ENCODE results near the gene SLCO3A1. TPM values are rescaled to one million over a fixed set of nuclear protein-coding genes. Genes with fewer than 3 reads are reported as not detected.
A peak's percentile ranks its signal among the peaks of the same experiment; 100 is the strongest.

The SLCO3A1 gene
- total RNA-seq, 1 donor = 5.4 TPM

DNA sequence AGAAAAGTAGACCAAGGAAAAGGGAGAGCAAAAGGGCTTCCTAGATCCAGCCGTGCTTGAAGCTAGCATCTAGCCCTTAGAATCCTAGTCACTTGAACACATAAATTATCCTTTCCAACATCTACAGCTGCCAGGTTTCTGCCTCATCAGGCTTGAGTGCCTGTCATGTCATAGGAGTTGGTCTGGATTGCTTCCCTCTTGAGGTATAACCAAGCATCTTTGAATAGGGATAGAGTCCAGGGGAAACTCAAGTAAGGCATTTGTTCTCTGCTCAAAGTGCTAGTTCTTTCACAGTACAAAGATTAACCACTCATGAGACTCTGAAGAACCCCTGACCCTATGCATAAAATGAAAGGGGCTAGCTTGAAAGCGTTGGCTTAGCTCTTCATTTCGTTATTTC, 72.3 kb downstream of the SLCO3A1 start:
- DNase-seq (ENCODE audit: insufficient read length, low spot score, missing footprints) = no peak
- Histone ChIP-seq H3K27me3 (ENCODE audit: insufficient read depth, low read length) (no peaks in the 10 kb centered on the region), H4K20me1 (ENCODE audit: insufficient read depth, low read length) (peaks cover 6% of the 10 kb centered on the region), H3K4me2 (ENCODE audit: insufficient read depth, low read length) (no peak overlapping the region), H3K27ac (ENCODE audit: low read depth, low read length) (no peak overlapping the region), H3K9me3 (ENCODE audit: low read depth, low read length) (no peaks in the 10 kb centered on the region), H3K36me3 (ENCODE audit: insufficient read depth, low read length) (no peaks in the 10 kb centered on the region), H3K4me1 (ENCODE audit: insufficient read depth, low read length) (peaks cover 16% of the 10 kb centered on the region), H3K4me3 (ENCODE audit: insufficient read depth, low read length) (no peak overlapping the region), H2AFZ (ENCODE audit: low read length) (no peak overlapping the region), H3K79me2 (ENCODE audit: insufficient read depth, low read length) (peaks cover 13% of the 10 kb centered on the region)
- TF ChIP-seq, protein P1, sequence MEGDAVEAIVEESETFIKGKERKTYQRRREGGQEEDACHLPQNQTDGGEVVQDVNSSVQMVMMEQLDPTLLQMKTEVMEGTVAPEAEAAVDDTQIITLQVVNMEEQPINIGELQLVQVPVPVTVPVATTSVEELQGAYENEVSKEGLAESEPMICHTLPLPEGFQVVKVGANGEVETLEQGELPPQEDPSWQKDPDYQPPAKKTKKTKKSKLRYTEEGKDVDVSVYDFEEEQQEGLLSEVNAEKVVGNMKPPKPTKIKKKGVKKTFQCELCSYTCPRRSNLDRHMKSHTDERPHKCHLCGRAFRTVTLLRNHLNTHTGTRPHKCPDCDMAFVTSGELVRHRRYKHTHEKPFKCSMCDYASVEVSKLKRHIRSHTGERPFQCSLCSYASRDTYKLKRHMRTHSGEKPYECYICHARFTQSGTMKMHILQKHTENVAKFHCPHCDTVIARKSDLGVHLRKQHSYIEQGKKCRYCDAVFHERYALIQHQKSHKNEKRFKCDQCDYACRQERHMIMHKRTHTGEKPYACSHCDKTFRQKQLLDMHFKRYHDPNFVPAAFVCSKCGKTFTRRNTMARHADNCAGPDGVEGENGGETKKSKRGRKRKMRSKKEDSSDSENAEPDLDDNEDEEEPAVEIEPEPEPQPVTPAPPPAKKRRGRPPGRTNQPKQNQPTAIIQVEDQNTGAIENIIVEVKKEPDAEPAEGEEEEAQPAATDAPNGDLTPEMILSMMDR (IDR thresholded peaks at IDR 0.05; ENCODE audit: extremely low read depth, low read depth, low read length) = no peak

DNA sequence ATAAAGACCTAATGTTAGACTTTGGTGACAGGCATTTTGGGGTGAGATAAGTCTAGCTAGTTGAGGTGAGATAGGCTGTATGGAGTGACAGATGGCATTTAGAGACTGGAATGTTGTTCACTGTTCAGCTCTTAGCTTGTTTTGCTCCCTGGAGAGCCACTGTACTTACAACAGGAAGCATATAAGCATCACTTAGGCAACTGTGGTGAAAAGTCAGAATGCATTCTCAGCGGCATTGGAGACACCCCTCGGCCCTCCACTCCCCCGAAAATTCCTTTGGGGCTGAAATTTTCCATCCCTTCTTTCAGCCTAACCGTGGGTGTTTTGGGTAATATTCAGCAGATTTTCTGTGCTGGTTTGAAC, 73.4 kb downstream of the SLCO3A1 start:
- Histone ChIP-seq H3K9me3 (ENCODE audit: low read depth, low read length) (no peaks in the 10 kb centered on the region), H3K36me3 (ENCODE audit: insufficient read depth, low read length) (no peaks in the 10 kb centered on the region), H3K4me3 (ENCODE audit: insufficient read depth, low read length) (no peak overlapping the region), H3K27ac (ENCODE audit: low read depth, low read length) (no peak overlapping the region), H3K4me2 (ENCODE audit: insufficient read depth, low read length) (peak overlapping the region; percentile 46), H3K27me3 (ENCODE audit: insufficient read depth, low read length) (no peaks in the 10 kb centered on the region), H2AFZ (ENCODE audit: low read length) (no peak overlapping the region), H3K4me1 (ENCODE audit: insufficient read depth, low read length) (peaks cover 16% of the 10 kb centered on the region), H3K79me2 (ENCODE audit: insufficient read depth, low read length) (peaks cover 12% of the 10 kb centered on the region), H4K20me1 (ENCODE audit: insufficient read depth, low read length) (peaks cover 6% of the 10 kb centered on the region)
- no peak for DNase-seq (ENCODE audit: insufficient read length, low spot score, missing footprints)
- TF ChIP-seq, protein P1 (IDR thresholded peaks at IDR 0.05; ENCODE audit: extremely low read depth, low read depth, low read length) = no peak

DNA sequence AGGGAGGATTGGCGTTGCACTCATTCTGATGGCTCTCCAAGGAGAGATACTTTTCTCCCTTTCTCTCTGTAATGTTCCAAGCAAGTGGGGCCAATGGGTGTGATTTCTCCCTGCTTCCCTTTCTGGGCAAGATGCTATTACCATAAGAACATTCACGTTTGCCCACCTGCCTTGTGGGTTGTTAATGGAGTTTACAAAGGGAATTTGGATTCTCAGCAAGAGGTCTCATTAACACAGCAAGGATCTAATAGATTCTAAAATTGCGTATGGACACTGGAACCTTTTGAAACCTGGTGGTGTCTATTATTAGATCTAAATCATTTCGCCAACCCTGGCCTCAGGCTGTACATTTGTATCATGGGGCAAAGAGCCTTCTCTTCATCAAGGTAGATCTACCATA, 74.1 kb downstream of the SLCO3A1 start:
- H3K27ac ChIP-seq (ENCODE audit: low read depth, low read length) = no peak overlapping the region
- H3K36me3 ChIP-seq (ENCODE audit: insufficient read depth, low read length) = no peaks in the 10 kb centered on the region
- no peak overlapping the region for H3K4me3 ChIP-seq (ENCODE audit: insufficient read depth, low read length)
- peaks cover 16% of the 10 kb centered on the region for H3K4me1 ChIP-seq (ENCODE audit: insufficient read depth, low read length)
- H3K4me2 ChIP-seq (ENCODE audit: insufficient read depth, low read length) = no peak overlapping the region
- peaks cover 10% of the 10 kb centered on the region for H3K79me2 ChIP-seq (ENCODE audit: insufficient read depth, low read length)
- H4K20me1 ChIP-seq (ENCODE audit: insufficient read depth, low read length) = peaks cover 6% of the 10 kb centered on the region
- TF ChIP-seq, protein P1 (IDR thresholded peaks at IDR 0.05; ENCODE audit: extremely low read depth, low read depth, low read length) = no peak
- no peak overlapping the region for H2AFZ ChIP-seq (ENCODE audit: low read length)
- H3K9me3 ChIP-seq (ENCODE audit: low read depth, low read length) = no peaks in the 10 kb centered on the region
- no peaks in the 10 kb centered on the region for H3K27me3 ChIP-seq (ENCODE audit: insufficient read depth, low read length)
- DNase-seq (ENCODE audit: insufficient read length, low spot score, missing footprints) = no peak

DNA sequence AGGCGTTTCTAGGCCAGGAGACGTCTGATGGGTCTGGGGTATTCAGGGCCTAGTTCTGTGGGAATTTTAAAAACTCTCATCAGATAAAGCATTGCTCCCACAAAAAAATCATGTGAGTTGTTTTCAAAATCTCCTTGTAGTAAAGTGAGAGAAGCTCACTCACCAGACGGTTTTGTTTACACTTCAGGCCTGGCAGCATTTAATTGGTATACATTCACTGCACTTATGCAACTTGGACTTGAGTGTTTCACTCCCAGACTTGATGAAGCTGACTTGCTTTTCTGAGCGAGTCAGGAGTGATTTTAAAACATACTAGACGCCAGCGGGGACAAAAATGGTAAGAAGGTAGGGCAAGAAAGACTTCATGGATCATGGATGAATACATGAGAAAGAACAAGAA, 75.2 kb downstream of the SLCO3A1 start:
- TF ChIP-seq, protein P1 (IDR thresholded peaks at IDR 0.05; ENCODE audit: extremely low read depth, low read depth, low read length) = no peak
- DNase-seq (ENCODE audit: insufficient read length, low spot score, missing footprints) = no peak
- Histone ChIP-seq H3K4me2 (ENCODE audit: insufficient read depth, low read length) (no peak overlapping the region), H3K27me3 (ENCODE audit: insufficient read depth, low read length) (no peaks in the 10 kb centered on the region), H3K4me1 (ENCODE audit: insufficient read depth, low read length) (peaks cover 16% of the 10 kb centered on the region), H3K9me3 (ENCODE audit: low read depth, low read length) (no peaks in the 10 kb centered on the region), H4K20me1 (ENCODE audit: insufficient read depth, low read length) (peaks cover 6% of the 10 kb centered on the region), H3K4me3 (ENCODE audit: insufficient read depth, low read length) (no peak overlapping the region), H3K79me2 (ENCODE audit: insufficient read depth, low read length) (peaks cover 7% of the 10 kb centered on the region), H3K36me3 (ENCODE audit: insufficient read depth, low read length) (no peaks in the 10 kb centered on the region), H2AFZ (ENCODE audit: low read length) (no peak overlapping the region), H3K27ac (ENCODE audit: low read depth, low read length) (no peak overlapping the region)
